GM06990 (cell line): ENCODE results near the gene ABCC4.

ENCODE experiments used
- DNase-seq: peaks from one replicate; pipeline ENCODE4 v3.0.0-alpha.2; 2011; ENCODE audit not compliant: insufficient read length; ENCODE audit errors: extremely low read depth
- H3K27me3 ChIP-seq: replicated peaks from 2 replicates; pipeline ENCODE4 v1.6.0; 2011; ENCODE audit warnings: low read length; ENCODE audit not compliant: control insufficient read depth, insufficient read depth
- H3K36me3 ChIP-seq: 2 replicates; pipeline ENCODE4 v1.5.1; 2011; ENCODE audit warnings: low read length; ENCODE audit not compliant: control insufficient read depth, insufficient read depth
- H3K4me3 ChIP-seq: replicated peaks from 2 replicates; pipeline ENCODE4 v1.5.1; 2011; ENCODE audit warnings: low read depth, mild to moderate bottlenecking, control low read depth, low read length
- CTCF ChIP-seq: IDR thresholded peaks from 2 replicates; pipeline ENCODE4 v1.5.1; 2011; ENCODE audit warnings: low read length, control low read depth, mild to moderate bottlenecking, inconsistent platforms; ENCODE audit not compliant: insufficient read depth, poor library complexity, severe bottlenecking

The ABCC4 gene

GRCh38 chr13:95226050-95226449, 75.2 kb downstream of the ABCC4 start:
- Histone ChIP-seq H3K27me3 (no peaks in the 10 kb centered on the region), H3K4me3 (no peak overlapping the region), H3K36me3 (no peaks in the 10 kb centered on the region)
- no peak for DNase-seq
- TF ChIP-seq CTCF: no peak

GRCh38 chr13:95224064-95224463, 77.2 kb downstream of the ABCC4 start:
- DNase-seq: no peak
- Histone ChIP-seq H3K27me3 (no peaks in the 10 kb centered on the region), H3K36me3 (no peaks in the 10 kb centered on the region), H3K4me3 (no peak overlapping the region)
- TF ChIP-seq CTCF: no peak

GRCh38 chr13:95222733-95223018, 78.6 kb downstream of the ABCC4 start:
- Histone ChIP-seq H3K27me3 (no peaks in the 10 kb centered on the region), H3K4me3 (no peak overlapping the region), H3K36me3 (peaks cover under 1% of the 10 kb centered on the region; the same call in 1 of the 2 replicates)
- DNase-seq: no peak
- TF ChIP-seq CTCF: peak; percentile 27

- Histone ChIP-seq H3K4me3 (no peak overlapping the region; the same call in 1 of the 2 replicates), H3K36me3 (peaks cover 2% of the 10 kb centered on the region; the same call in 1 of the 2 replicates), H3K27me3 (no peaks in the 10 kb centered on the region)
- peak; percentile 54 for DNase-seq
- no peak for TF ChIP-seq CTCF
These were observed 79.1 kb downstream of the ABCC4 start for GRCh38 chr13:95221971-95222732.

- Histone ChIP-seq H3K4me3 (no peak overlapping the region), H3K36me3 (peaks cover 2% of the 10 kb centered on the region; the same call in 1 of the 2 replicates), H3K27me3 (no peaks in the 10 kb centered on the region)
- TF ChIP-seq CTCF: no peak
- DNase-seq: no peak
These were observed 80.6 kb downstream of the ABCC4 start for GRCh38 chr13:95220611-95221010.
